HG02943 (cell line): ENCODE measurements around the gene CACNG1.
"Not testable (repeated sequence)": the region's sequence is repeated elsewhere in the genome, so short reads cannot be mapped to it uniquely, and the experiment has no call there.

Source experiments
- ATAC-seq: cut with Tn5 transposase; IDR thresholded peaks from one replicate; pipeline ENCODE4 v1.9.1; 2021; ENCODE audit warnings: mild to moderate bottlenecking, low read depth, moderate library complexity; ENCODE audit not compliant: unreplicated experiment

CACNG1 gene

DNA sequence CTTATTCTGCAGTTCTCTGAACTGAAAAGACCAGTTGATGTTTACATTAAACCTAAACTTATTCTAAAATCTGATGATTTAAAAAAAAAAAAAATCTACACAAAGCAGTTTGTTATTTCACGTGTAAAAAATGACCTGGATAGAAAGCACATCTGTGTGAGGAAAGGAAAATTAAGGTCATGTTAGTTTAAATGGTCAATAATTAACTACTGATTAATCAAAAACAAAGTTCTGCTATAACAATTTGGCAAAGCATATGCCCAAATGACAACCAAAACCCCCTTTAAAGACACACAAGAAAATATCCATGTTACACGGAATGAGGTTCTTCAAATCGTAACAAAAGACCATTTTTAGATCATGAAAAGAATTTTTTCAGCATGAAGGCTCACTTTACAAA is 30.4 kb downstream of the CACNG1 start:
- ATAC-seq = no peak

DNA sequence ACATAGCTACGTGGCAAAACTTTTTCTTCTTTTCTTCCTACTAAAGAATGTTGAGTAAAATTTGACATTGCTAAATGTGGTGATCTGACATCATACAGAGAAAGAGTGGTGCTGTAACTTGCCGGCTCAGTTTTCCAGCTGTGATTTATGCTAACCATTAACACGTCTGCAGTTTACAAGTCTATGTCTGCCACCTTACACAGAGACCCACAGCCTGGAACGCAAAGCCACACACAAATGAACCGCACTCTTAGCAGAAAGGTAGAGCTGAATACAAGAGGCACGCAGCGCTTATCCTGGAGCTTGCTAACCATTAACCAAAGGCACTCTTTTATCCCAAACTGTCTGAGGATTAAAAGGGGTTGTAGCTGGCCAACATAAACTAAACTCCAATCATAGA is 31.9 kb downstream of the CACNG1 start:
- no peak for ATAC-seq

DNA sequence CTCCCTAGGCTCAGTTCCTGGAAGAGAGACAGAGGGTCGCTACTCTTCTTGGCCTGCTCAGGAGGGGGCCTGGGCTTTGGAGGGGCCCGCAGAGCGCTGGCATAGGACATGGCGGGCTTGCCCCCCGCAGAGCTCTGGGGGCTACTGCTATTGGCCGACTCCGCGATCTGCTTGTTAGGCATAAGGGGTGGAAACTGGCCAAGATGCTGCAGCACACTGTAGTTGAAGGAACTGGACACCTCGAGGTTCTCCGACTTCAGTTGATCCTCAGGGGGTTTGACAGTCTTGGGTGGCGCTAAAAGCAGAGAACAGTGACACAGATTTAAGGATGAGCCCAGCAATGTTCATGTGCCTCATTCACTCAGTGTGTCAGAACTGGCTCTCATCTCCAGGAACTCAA is 33.9 kb downstream of the CACNG1 start:
- ATAC-seq = no peak

DNA sequence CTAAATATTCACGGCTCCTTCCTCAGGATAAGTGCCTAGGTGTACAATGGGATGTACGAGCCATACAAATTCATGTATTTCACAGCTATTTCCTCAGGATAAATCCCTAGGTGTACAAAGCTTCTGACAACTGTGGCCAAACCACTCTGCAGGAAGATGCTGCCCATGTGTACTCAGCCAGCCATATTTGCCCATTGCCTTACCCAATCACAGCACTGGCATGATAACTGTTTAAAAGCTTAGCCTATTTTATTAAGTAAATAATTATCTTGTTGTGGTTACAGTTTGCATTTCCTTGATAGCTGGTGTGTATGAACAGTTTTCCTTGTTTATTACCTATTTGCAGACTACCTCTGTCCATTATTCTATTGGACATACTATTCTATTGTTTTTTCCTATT is 35.1 kb downstream of the CACNG1 start:
- ATAC-seq = no peak

DNA sequence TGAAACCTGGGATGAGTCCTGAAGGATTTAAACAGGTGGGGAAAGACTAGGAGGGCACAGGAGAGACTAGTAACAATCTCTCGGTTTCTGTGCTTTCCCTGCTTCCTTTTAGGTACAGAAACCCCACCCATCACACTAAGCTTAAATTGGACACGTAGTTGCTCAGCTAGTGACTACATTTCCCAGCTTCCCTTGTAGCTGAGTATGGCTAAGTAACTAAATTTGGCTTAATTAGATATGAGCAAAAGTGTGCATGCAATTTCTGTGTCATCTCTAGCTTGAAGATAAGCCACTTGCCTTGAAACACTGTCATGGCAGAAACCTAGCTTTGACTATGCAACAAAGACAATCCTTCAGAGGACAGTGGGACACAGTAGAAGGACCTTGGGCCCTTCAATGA is 36.5 kb downstream of the CACNG1 start:
- no peak for ATAC-seq

DNA sequence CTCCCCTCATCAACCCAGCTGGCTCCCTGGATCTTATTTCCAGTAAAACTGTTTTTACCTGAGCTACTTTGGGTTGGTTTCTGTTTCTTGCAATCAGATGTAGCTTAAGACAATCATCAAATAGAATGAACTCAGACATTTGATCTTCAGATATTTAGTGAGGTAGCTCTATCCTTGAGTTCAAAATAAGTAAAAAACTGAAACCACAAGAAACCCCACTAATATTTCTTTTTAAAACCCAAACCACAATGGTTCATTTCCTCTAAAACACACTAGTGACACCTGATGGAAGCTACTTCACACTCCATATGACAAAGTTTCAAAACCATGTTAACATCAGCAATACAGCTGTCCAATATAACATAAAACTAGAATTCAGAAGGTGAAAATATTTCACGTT is 37.8 kb downstream of the CACNG1 start:
- peak; percentile 76 for ATAC-seq

DNA sequence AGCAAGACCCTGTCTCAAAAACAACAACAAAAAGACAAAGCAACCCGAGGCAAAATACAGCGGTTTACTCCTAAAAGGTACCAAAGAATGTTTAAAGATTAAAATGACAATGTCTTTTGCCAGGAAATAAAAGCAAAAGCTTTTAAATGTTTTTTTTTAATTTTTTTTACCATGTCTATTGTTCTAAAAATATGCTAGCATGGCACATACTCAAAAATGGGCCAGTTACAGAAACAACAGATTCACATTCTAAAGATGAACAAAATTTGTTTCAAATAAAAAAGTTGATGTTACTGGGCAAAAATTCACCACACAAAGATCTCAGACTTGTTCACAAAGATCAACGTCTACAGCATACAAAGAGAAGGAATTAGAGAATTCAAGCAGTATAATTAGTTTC is 41.1 kb downstream of the CACNG1 start:
- ATAC-seq = no peak

DNA sequence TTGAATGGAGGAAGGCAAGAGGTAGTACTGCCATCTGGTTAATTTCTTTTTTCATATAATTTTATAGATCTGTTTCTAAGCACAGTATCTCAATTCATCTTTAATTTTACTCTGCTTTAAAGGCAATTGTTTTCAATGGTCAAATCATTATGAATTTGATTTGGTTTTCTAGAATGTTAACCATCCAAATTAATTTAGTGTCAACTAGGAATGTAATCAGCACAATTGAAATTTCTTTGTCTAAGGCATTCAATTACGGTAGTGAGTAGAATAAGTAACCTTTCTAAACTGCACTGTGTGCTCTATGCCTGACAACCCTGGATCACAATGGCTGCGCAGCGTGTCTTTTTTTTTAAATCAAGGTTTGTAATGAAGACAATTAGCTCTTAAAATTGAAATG is 44.3 kb downstream of the CACNG1 start:
- ATAC-seq = no peak

DNA sequence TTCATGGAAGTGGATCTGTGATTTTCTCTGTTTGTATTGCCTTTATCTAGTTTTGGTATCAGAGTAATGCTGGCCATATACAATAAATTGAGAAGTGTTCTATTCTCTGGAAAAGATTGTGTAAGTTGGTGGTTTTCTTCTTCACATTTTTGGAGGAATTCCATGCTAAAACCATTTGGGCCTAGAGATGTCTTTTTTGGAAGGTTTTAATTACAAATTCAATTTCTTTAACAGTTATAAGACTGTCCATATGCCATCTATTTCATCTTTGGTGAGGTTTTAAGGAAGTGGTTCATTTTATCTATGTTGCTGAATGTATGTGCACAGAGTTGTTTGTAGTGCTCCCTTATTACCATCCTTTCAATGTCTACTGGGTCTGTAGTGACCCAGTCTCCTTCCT is 46.0 kb downstream of the CACNG1 start:
- no peak for ATAC-seq

DNA sequence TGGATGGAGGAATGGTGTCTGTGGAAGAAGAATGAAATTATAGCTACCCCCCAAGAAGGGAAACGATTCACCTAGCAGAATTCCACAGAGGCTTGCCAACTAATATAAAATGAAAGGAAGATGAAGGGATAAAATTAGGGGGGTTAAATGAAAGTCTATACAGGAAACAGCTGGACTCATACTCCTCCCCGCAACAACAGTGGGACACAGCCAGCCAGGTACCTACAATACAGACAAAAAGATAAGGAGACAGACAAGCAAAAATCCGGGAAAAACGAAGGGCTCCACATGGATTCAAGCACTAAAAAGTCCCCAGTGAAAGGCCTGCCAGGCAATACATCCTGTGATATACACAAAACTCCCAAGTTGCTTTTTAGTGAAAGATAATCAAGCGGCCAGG is 47.9 kb downstream of the CACNG1 start:
- no peak for ATAC-seq

DNA sequence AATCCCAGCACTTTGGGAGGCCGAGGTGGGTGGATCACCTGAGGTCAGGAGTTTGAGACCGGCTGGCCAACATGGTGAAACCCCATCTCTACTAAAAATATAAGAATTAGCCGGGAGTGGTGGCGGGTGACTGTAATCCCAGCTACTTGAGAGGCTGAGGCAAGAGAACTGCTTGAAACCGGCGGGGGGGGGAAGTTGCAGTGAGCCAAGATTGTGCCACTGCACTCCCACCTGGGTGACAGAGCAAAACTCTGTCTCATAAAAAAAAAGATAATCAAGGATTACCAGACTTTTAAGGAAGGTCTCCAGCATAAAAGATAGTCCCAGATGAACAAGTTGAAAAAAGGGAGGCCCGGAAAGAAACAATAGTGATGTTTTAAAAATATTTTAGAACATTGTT is 48.4 kb downstream of the CACNG1 start:
- ATAC-seq = not testable (repeated sequence)

DNA sequence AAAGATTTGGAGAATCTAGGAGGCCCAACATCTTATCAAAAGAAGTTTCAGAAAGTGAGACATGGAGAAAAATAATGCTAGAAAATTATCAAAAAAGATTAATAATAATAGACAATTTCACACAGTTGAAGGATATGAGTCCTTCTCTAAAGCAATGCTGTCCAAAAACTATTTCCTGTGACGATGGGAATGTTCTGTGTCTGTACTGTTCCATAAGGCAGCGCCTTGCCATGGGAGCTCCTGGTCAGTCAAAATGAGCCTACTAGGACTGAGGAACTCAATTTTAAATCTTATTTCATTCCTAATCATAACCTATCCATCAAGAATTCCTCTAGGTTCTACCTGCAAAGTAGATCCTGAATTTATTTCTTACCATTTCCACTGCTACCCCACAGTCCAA is 49.0 kb downstream of the CACNG1 start:
- ATAC-seq = no peak

DNA sequence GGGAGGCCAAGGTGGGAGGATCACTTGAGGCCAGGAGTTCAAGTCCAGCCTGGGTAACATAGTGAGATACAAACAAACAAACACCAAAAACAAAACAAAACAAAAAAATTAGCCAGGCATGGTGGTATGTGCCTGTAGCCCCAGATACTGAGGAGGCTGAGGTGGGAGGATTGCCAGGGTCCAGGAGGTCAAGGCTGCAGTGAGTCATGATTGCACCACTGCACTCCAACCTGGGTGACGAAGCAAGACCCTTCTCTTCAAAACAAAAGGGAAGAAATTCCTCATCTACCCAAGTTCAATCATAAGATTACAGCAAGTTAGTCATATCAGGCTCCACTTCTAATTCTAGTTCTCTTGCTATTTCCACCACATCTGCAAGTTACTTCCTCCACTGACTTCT is 50.9 kb downstream of the CACNG1 start:
- ATAC-seq = not testable (repeated sequence)

DNA sequence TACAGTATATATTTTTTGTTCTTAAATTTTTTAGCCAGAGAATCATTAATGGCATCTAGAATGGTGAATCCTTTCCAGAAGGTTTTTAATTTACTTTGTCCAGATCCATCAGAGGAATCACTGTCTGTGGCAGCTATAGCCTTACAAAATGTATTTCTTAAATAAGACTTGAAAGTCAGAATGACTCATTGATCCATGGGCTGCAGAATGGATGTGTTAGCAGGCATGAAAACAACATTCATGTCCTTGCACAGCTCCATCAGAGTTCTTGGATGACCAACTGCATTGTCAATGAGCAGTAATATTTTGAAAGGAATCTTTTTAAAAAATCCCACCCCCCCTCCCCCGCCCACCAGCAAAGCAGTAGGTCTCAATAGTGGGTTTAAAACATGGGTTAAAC is 51.4 kb downstream of the CACNG1 start:
- no peak for ATAC-seq

DNA sequence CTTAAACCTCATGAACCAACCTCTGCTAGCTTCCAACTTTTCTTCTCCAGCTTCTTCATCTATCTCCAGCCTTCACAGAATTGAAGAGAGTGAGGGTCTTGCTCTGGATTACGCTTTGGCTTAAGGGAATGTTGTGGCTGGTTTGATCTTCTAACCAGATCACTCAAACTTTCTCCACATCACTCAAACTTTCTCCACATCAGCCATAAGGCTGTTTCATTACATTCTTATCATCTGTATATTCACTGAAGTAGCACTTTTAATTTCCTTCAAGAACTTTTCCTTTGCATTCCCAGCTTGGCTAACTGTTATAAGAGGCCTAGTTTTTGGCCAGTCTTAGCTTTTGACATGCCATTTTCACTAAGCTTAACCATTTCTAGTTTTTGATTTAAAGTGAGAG is 52.3 kb downstream of the CACNG1 start:
- no peak for ATAC-seq

DNA sequence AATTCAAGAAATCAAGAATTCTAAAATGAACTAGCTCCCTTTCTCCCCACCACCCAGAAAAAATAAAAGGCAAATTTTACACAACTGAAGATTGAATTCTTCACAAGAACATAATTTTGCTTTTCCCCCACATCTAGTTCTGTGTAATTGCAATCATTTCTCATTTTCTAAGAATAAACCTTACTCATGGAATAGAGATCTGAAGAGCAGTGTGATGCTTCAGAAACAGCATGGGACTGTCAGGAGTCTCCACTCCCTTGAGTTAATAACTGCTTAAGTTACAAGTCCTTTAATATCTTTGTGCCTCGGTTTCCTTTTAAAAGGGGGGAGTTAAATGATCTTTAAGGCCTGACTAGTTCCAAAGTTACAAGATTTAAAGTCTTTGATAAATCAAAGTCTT is 53.7 kb downstream of the CACNG1 start:
- no peak for ATAC-seq

DNA sequence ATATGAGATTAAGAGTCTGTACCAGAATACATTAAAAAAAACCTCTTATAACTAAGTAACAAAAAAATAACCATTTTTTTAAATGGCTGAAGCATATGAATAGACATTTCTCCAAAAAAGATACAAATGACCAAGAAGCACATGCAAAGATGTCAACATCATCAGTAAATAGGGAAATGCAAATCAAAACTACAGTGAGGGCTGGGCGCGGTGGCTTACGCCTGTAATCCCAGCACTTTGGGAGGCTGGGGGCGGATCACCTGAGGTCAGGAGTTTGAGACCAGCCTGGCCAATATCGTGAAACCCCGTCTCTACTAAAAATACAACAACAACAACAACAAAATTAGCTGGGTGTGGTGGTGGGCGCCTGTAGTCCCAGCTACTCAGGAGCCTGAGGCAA is 60.3 kb downstream of the CACNG1 start:
- not testable (repeated sequence) for ATAC-seq

DNA sequence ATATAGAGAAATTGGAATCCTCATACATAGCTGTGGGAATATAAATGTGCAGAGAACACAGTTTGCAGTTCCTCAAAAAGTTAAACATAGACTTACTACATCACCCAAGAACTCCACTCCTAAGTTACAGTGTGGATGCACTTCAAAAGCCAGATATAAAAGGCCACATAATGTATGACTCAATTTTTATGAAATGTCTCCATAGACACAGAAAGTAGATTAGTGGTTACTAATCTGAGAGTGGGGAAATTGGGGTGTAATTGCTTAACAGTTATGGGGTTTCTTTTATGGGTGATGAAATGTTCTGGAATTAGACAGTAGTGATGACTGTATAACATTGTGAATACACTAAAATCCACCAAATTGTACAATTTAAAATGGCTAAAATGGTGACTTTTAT is 60.9 kb downstream of the CACNG1 start:
- no peak for ATAC-seq
